Breast epithelium (tissue), 3 donors: ENCODE data around the gene SPTB.

Source experiments
- POLR2A ChIP-seq: fragments of 450-650 bp; IDR thresholded peaks from one replicate; pipeline ENCODE4 v1.6.1; 2016; ENCODE audit warnings: antibody characterized with exemption, mild to moderate bottlenecking, moderate library complexity
- TF ChIP-seq, protein P1 (sequence below), 3 donors: fragments of 450-650 bp; IDR thresholded peaks; one replicate each; pipeline ENCODE4 v1.5.1; 2016 to 2017; ENCODE audit warnings: antibody characterized with exemption in 3 of 3, mild to moderate bottlenecking in 3 of 3, moderate library complexity in 3 of 3

DNA sequence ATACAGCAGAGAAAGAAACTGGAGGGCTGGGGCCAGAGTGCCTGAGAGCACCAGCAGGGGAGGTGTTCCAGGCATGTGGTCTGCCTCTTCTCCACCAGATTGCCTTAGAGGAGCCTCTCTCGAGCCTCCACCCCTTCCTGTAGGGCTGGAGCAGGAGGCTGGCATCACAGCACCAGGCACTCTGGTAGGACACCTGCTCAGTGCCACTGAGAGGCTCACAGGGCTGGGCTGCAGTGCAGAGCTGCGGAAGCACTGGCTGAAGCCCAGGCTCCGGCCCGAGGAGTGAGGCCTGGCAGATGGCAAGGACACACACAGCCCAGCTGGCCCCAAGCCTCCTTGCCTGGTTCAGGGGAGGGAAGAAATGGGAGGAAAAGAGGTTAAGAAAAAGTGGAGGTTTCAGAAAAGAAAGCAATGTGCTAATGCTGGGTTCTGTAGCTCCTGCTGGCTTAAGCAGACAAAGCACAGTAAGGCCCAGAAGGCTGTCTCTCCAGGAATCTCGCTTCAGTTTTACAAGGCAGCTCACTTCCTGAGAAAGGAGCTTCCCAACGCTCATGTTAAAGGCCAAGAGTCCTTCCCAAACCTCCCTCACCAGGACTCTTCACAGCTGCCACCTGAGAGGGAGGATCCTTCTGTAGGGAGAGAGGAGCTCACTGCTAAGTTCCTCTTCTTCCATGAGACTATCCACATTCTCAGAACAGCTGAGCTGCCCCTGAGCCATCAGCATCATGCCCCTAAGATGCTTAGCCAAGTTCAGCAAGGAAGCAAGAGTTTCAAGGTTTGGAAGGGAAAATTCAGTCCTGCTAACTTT is 23.8 kb downstream of the SPTB start:
- TF ChIP-seq, protein P1, sequence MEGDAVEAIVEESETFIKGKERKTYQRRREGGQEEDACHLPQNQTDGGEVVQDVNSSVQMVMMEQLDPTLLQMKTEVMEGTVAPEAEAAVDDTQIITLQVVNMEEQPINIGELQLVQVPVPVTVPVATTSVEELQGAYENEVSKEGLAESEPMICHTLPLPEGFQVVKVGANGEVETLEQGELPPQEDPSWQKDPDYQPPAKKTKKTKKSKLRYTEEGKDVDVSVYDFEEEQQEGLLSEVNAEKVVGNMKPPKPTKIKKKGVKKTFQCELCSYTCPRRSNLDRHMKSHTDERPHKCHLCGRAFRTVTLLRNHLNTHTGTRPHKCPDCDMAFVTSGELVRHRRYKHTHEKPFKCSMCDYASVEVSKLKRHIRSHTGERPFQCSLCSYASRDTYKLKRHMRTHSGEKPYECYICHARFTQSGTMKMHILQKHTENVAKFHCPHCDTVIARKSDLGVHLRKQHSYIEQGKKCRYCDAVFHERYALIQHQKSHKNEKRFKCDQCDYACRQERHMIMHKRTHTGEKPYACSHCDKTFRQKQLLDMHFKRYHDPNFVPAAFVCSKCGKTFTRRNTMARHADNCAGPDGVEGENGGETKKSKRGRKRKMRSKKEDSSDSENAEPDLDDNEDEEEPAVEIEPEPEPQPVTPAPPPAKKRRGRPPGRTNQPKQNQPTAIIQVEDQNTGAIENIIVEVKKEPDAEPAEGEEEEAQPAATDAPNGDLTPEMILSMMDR (IDR thresholded peaks at IDR 0.05): no peak
- no peak for TF ChIP-seq POLR2A
